Measurements from ENCODE around the gene CYTH1. TPM values are rescaled to one million over a fixed set of nuclear protein-coding genes. Genes with fewer than 3 reads are reported as not detected.
A peak's percentile ranks its signal among the peaks of the same experiment; 100 is the strongest.

CYTH1 gene
- total and polyA plus RNA-seq, 10 of the 15 experiments (the other 5 are each of a cell fraction or from before 2014, with no cell fraction given): 6.6 to 188 (median 145) TPM

DNA sequence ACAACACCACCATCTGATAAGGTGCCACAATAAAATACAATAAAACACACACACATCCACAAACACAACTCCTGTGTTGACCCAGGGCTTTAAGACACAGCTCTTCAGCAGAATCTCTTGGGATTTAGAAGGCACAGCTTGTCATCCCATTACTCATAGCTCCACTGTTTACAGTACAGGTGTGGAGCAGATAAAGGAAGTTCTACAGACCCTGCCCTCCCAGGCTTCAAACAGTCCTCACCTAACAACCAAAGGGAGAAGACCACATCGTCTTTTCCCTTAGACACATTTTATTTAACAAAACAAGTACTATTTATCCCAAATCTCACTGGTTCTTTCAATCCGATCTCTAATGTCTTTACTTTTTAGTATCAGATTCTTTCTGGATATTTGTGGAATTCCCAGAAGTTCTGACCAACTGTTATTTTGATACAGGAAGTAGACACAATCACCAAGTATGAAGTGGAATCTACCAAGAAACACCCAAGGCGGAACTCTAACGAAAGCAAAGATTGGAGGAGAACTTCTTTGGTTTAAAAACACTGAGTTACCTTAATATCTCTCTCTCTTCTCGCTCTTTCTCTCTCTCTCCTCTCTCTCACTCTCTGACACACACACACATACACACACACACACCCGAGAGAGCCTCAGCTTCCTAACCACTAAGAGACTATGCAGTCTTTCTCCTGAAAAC, 46.1 kb downstream of the CYTH1 start (continued):
- no peak for TF ChIP-seq CTCF (IDR thresholded peaks at IDR 0.05 in 2 of 3, conservative IDR thresholded peaks at IDR 0.05 in 1 of 3; ENCODE audit: control insufficient read depth in 2 of 3, extremely low read depth in 1 of 3, insufficient read depth in 1 of 3, low read depth in 3 of 3, low read length in 3 of 3)
- TF ChIP-seq, protein P1, sequence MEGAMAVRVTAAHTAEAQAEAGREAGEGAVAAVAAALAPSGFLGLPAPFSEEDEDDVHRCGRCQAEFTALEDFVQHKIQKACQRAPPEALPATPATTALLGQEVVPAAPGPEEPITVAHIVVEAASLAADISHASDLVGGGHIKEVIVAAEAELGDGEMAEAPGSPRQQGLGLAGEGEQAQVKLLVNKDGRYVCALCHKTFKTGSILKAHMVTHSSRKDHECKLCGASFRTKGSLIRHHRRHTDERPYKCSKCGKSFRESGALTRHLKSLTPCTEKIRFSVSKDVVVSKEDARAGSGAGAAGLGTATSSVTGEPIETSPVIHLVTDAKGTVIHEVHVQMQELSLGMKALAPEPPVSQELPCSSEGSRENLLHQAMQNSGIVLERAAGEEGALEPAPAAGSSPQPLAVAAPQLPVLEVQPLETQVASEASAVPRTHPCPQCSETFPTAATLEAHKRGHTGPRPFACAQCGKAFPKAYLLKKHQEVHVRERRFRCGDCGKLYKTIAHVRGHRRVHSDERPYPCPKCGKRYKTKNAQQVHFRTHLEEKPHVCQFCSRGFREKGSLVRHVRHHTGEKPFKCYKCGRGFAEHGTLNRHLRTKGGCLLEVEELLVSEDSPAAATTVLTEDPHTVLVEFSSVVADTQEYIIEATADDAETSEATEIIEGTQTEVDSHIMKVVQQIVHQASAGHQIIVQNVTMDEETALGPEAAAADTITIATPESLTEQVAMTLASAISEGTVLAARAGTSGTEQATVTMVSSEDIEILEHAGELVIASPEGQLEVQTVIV (IDR thresholded peaks at IDR 0.05; ENCODE audit: borderline replicate concordance, partially characterized antibody): no peak
- no peak for TF ChIP-seq E2F8 (IDR thresholded peaks at IDR 0.05; ENCODE audit: low read depth, partially characterized antibody)
- TF ChIP-seq RELA (IDR thresholded peaks at IDR 0.05; ENCODE audit: borderline replicate concordance, partially characterized antibody): no peak
- TF ChIP-seq ZNF24 (IDR thresholded peaks at IDR 0.05): no peak
- no peak for TF ChIP-seq ATF7 (IDR thresholded peaks at IDR 0.05; ENCODE audit: low read depth)
- TF ChIP-seq, protein P2, sequence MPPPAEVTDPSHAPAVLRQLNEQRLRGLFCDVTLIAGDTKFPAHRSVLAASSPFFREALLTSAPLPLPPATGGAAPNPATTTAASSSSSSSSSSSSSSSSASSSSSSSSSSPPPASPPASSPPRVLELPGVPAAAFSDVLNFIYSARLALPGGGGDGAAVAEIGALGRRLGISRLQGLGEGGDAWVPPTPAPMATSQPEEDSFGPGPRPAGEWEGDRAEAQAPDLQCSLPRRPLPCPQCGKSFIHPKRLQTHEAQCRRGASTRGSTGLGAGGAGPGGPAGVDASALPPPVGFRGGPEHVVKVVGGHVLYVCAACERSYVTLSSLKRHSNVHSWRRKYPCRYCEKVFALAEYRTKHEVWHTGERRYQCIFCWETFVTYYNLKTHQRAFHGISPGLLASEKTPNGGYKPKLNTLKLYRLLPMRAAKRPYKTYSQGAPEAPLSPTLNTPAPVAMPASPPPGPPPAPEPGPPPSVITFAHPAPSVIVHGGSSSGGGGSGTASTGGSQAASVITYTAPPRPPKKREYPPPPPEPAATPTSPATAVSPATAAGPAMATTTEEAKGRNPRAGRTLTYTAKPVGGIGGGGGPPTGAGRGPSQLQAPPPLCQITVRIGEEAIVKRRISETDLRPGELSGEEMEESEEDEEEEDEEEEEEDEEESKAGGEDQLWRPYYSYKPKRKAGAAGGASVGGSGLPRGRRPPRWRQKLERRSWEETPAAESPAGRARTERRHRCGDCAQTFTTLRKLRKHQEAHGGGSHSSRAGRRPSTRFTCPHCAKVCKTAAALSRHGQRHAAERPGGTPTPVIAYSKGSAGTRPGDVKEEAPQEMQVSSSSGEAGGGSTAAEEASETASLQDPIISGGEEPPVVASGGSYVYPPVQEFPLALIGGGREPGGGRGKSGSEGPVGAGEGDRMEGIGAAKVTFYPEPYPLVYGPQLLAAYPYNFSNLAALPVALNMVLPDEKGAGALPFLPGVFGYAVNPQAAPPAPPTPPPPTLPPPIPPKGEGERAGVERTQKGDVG (CRISPR knock-in tag; IDR thresholded peaks at IDR 0.05): no peak
- TF ChIP-seq CBX5 (IDR thresholded peaks at IDR 0.05; ENCODE audit: low read depth): no peak
- TF ChIP-seq PML (IDR thresholded peaks at IDR 0.05; ENCODE audit: low read length): peak; percentile 52; the same call in 1 of the 2 replicates
- TF ChIP-seq CHD1 (IDR thresholded peaks at IDR 0.05; ENCODE audit: low read depth, low read length): no peak
- TF ChIP-seq HDAC6 (IDR thresholded peaks at IDR 0.05; ENCODE audit: unreplicated experiment): no peak
- no peak for TF ChIP-seq ZZZ3 (IDR thresholded peaks at IDR 0.05; ENCODE audit: control insufficient read depth, insufficient read length, low read depth)

Measured in GM12878 (cell line).